HG03025 (cell line): ENCODE measurements around the gene MFSD12.

Experiments
- ATAC-seq: cut with Tn5 transposase; IDR thresholded peaks from one replicate; pipeline ENCODE4 v1.9.1; 2021; ENCODE audit warnings: mild to moderate bottlenecking, moderate library complexity; ENCODE audit not compliant: unreplicated experiment, low FRiP score

The MFSD12 gene

GRCh38 chr19:3563709-3564524 lies 6.5 kb upstream of the MFSD12 start:
- no peak for ATAC-seq

- ATAC-seq: no peak
Measured at GRCh38 chr19:3556978-3557460, 367 bp downstream of the MFSD12 start.

- no peak for ATAC-seq
Measured at GRCh38 chr19:3556423-3556977, 886 bp downstream of the MFSD12 start.

- ATAC-seq: no peak
Measured at GRCh38 chr19:3555653-3556422, 1.5 kb downstream of the MFSD12 start.

GRCh38 chr19:3554254-3555083 lies 2.9 kb downstream of the MFSD12 start:
- ATAC-seq: no peak

- ATAC-seq: no peak
Measured at GRCh38 chr19:3551792-3552095, 5.6 kb downstream of the MFSD12 start.

GRCh38 chr19:3550947-3551791 lies 6.2 kb downstream of the MFSD12 start:
- ATAC-seq: no peak

- ATAC-seq: no peak
Measured at GRCh38 chr19:3549816-3550215, 7.6 kb downstream of the MFSD12 start.

- ATAC-seq: no peak
Measured at GRCh38 chr19:3548606-3549005, 8.8 kb downstream of the MFSD12 start.

- no peak for ATAC-seq
Measured at GRCh38 chr19:3547767-3548282, 9.6 kb downstream of the MFSD12 start.

- ATAC-seq: no peak
Measured at GRCh38 chr19:3547301-3547731, 10.1 kb downstream of the MFSD12 start.

- ATAC-seq: no peak
Measured at GRCh38 chr19:3546119-3546518, 11.3 kb downstream of the MFSD12 start.

- ATAC-seq: no peak
Measured at GRCh38 chr19:3545669-3546034, 11.7 kb downstream of the MFSD12 start.

GRCh38 chr19:3544742-3545668 lies 12.4 kb downstream of the MFSD12 start:
- ATAC-seq: no peak

GRCh38 chr19:3544058-3544376 lies 13.4 kb downstream of the MFSD12 start:
- ATAC-seq: no peak

- no peak for ATAC-seq
Measured at GRCh38 chr19:3543150-3544057, 14.0 kb downstream of the MFSD12 start.

GRCh38 chr19:3539756-3540118 lies 17.6 kb downstream of the MFSD12 start:
- no peak for ATAC-seq
